HG03460 (cell line): ENCODE measurements around the gene EDAR.

Experiments used
- ATAC-seq: cut with Tn5 transposase; IDR thresholded peaks from one replicate; pipeline ENCODE4 v1.9.1; 2021; ENCODE audit not compliant: unreplicated experiment

Gene EDAR

GRCh38 chr2:108911807-108912628 lies 77.0 kb downstream of the EDAR start:
- ATAC-seq, result no peak

- no peak for ATAC-seq
Observed at GRCh38 chr2:108911401-108911800, 77.6 kb downstream of the EDAR start.

DNA sequence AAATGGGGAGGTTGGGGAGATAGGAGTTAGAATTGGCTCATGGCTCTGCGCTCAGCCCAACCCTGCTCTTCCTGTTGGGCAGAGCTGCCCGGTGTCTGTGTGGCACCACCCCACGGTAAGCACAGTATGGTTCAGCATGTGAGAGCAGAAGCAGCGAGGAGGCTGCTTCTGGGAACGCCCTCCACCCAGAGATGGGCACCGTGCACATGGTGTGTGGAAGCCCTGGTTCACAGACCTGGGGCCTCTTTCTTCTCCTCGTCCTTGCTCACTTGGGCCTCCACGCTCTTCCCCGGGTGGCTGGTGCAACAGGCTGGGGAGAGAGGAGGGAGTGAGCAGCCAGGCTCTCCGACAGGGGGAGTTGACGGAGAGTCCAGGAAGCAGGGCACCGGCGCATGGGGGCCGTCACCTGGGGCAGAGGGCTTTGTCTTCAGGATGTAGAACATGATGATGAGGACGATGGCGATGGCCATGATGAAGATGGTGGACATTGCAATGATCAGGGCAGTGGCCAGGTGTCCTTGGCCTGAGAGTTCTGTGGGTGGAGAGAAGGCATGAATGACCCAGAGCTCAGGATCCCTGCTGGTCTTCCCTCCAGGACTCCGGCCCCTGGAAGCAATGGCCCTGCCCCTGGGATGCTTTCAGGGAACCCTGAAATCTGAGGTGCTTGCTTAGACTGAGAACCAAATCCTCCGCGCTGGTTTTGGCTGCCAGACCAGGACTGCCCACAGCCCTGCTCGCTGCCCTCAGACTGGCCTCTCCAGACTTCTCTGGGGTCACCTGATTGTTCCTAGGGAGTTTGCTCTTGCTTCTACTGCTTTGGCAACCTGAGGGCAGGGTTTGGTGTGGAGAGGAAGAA lies 78.3 kb downstream of the EDAR start:
- no peak for ATAC-seq

GRCh38 chr2:108910011-108910431 lies 79.0 kb downstream of the EDAR start:
- ATAC-seq, result no peak

- no peak for ATAC-seq
Observed at GRCh38 chr2:108909275-108909823, 79.7 kb downstream of the EDAR start.

DNA sequence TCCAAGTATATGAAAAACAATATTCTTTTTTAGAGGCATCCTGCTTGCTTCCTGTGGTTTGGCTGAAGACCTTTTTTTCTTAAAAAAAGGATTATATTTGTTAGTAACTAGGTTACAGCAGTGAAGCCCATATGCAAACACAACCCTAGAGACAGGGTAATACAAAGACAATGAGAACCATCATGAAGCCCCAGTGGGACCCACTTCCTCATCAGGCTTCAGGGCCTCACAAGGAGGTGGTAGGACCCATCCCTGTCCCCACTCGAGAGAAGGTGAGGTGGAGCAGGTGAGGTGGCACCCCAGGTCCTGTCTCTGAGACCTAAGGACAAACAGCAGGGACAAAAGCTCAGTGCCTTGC lies 80.3 kb downstream of the EDAR start:
- no peak for ATAC-seq

GRCh38 chr2:108907822-108908712 lies 81.0 kb downstream of the EDAR start:
- ATAC-seq, result no peak

- ATAC-seq, result no peak
Observed at GRCh38 chr2:108906403-108907077, 82.5 kb downstream of the EDAR start.

- ATAC-seq, result no peak
Observed at GRCh38 chr2:108905906-108906305, 83.1 kb downstream of the EDAR start.

GRCh38 chr2:108905176-108905575 lies 83.8 kb downstream of the EDAR start:
- ATAC-seq, result no peak

GRCh38 chr2:108904680-108905079 lies 84.3 kb downstream of the EDAR start:
- ATAC-seq, result no peak

GRCh38 chr2:108898315-108899082 lies 90.5 kb downstream of the EDAR start:
- no peak for ATAC-seq

DNA sequence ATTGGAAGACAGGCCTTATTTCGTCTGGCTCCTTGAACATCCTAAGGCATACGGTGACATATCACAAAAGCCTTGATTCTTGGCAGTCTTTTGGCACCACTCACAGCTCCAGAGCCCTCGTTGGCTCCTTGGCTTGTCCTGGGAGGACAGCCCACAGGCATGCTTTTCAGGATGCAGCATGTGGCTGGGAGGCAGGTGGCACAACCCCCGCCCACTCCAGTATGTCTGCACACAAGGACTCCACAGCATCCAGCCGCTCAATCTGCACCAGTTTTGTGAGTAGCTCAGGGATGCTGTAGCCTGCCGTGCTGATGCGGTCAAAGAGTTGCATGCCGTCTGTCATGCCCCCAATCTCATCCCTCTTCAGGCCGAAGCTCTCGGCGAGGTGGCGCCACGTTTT lies 92.3 kb downstream of the EDAR start:
- ATAC-seq, result no peak

DNA sequence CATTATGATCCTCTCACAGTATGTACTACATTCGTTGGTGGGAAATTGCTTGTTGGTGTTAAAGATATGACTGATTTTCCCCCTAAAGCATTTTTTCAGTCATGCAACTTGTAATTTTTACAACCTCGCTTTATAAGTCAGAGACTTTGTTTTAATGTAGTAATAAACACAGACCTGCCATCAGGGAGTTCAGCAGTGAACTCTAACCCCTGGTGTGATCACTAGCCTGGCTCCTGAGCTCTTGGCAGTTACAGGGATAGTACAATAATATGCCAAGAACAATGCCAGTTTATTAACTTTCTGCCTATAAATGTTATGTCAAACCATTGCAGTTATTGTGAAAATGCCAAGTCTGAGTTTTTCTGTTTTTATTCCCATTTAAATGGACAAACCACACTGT lies 93.8 kb downstream of the EDAR start:
- no peak for ATAC-seq

DNA sequence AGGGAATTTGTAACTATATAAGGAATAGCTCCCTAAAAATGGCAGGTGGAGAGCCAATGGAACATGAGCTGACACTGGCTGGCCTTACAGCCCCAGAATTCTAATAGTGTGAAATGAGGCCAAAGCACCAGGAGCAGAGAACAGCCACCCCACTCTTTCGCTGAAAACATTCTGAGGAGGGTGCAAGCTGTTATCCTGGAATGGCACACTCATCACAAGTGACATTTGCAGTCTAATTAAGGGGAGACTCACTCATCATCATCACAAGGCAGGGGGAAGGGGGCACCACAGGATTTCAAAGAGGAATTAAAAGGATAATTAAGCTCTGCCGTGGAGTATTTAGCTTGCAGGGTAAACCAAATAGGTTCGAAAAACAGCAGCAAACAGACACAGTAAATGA lies 94.3 kb downstream of the EDAR start:
- ATAC-seq, result no peak

DNA sequence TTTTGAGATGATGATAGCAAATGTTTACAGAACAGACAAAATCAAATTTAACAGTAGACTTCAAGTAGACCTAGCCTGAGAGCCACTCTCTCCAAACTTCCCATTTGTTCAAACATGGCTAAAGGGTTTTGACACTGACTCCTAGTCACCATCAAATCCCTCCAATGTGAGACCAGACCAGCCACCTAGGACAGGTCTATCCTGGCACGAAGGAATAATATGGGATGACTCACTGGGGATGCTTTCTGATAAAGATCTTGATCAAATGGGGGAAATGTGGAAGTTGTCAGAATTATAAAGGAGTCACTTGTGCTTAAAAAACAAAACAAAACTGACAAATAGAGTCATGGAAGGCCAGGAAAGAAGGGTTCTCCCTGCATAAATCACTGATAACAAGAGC lies 95.7 kb downstream of the EDAR start:
- ATAC-seq, result no peak

GRCh38 chr2:108889907-108890306 lies 99.1 kb downstream of the EDAR start:
- ATAC-seq, result no peak

GRCh38 chr2:108884619-108885018 lies 104.4 kb downstream of the EDAR start:
- ATAC-seq, result no peak

GRCh38 chr2:108878276-108878675 lies 110.7 kb downstream of the EDAR start:
- ATAC-seq, result no peak

DNA sequence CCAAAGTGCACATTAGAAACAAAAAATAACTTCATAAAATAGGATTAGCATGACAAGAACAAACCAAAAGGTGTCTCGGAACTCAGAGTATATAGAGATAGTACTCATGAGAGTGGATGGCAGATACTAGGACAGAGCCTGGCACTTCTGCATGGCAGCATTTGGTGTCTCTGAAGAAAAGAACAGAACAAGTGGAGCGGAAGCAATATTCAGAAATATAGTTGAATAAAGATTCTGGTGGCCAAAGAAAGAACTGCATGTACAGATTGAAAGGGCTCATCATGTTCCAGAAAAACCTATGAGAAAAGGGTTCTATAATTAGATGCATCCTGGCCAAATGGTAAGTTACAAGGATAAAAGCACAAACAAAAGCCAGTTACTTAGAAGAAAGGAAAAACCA lies 111.5 kb downstream of the EDAR start:
- ATAC-seq, result no peak
